HG03460 (cell line): ENCODE results near the gene ZNF584.
A peak's percentile ranks its signal among the peaks of the same experiment; 100 is the strongest.
"Not testable (repeated sequence)": the region's sequence is repeated elsewhere in the genome, so short reads cannot be mapped to it uniquely, and the experiment has no call there.

Experiments used
- ATAC-seq: cut with Tn5 transposase; IDR thresholded peaks from one replicate; pipeline ENCODE4 v1.9.1; 2021; ENCODE audit not compliant: unreplicated experiment

Gene ZNF584

GRCh38 chr19:58408152-58409009 is at the start of gene ZNF584:
Gene ZNF584 (plus strand): TSS chr19:58408649. CDS start chr19:58409148, 499 bp downstream.
- peak; percentile 91 for ATAC-seq

GRCh38 chr19:58361900-58362271 is 46.6 kb upstream of the ZNF584 start:
- peak; percentile 27 for ATAC-seq

GRCh38 chr19:58362272-58362994 is 46.0 kb upstream of the ZNF584 start, which contains the start of gene ZNF497:
Gene ZNF497 (minus strand): TSS chr19:58362751. CDS start chr19:58357635, 5,116 bp downstream.
- ATAC-seq = peak; percentile 79

- no peak for ATAC-seq
These were observed 44.3 kb upstream of the ZNF584 start for GRCh38 chr19:58364146-58364545.

- ATAC-seq = no peak
These were observed 41.6 kb upstream of the ZNF584 start for GRCh38 chr19:58366585-58367430.

- no peak for ATAC-seq
These were observed 40.6 kb upstream of the ZNF584 start for GRCh38 chr19:58367698-58368454.

- ATAC-seq = no peak
These were observed 39.7 kb upstream of the ZNF584 start for GRCh38 chr19:58368561-58369360.

GRCh38 chr19:58372311-58373133 is 35.9 kb upstream of the ZNF584 start:
- no peak for ATAC-seq

GRCh38 chr19:58374200-58374599 is 34.2 kb upstream of the ZNF584 start:
- ATAC-seq = no peak

- not testable (repeated sequence) for ATAC-seq
These were observed 31.7 kb upstream of the ZNF584 start for GRCh38 chr19:58376724-58377123.

- no peak for ATAC-seq
These were observed 29.2 kb upstream of the ZNF584 start for GRCh38 chr19:58379246-58379645.

- ATAC-seq = no peak
These were observed 28.3 kb upstream of the ZNF584 start for GRCh38 chr19:58380037-58380661.

- peak; percentile 81 for ATAC-seq
These were observed 27.6 kb upstream of the ZNF584 start, which contains the start of gene ZNF837 for GRCh38 chr19:58380662-58381459. Gene ZNF837 (minus strand): TSS chr19:58381030. CDS start chr19:58369332, 11,698 bp downstream.

GRCh38 chr19:58381460-58382212 is 26.8 kb upstream of the ZNF584 start:
- ATAC-seq = no peak

GRCh38 chr19:58382997-58383603 is 25.3 kb upstream of the ZNF584 start:
- ATAC-seq = no peak

GRCh38 chr19:58385313-58385890 is 23.0 kb upstream of the ZNF584 start:
- no peak for ATAC-seq
